Panc1 (cell line): ENCODE data around the gene MED8. TPM values are rescaled to one million over a fixed set of nuclear protein-coding genes. Genes with fewer than 3 reads are reported as not detected.

Experiments used
- ATAC-seq: fragments of 200-7000 bp; cut with Tn5 transposase; 2 replicates; pipeline ENCODE4 v1.9.1; 2020; ENCODE audit warnings: mild to moderate bottlenecking, moderate library complexity
- BruUV-seq: library from RNA; stranded (reverse); fragments of 400-500 nt; replicated peaks from 2 replicates; lab custom pipeline; 2021; lab: Mats Ljungman, UMichigan
- CTCF ChIA-PET: fragments of 300-600 bp; sonication (Branson Sonifier 250); formaldehyde crosslinking; loops from one replicate; lab custom pipeline; 2022; ENCODE audit warnings: antibody characterized with exemption; lab: Charles Lee
- POLR2A ChIA-PET: fragments of 300-600 bp; sonication (Branson Sonifier 250); formaldehyde crosslinking; loops from one replicate; lab custom pipeline; 2022; ENCODE audit warnings: antibody characterized with exemption; lab: Charles Lee
- DNase-seq: peaks from one replicate; pipeline ENCODE4 v3.0.0-alpha.2; 2010; ENCODE audit warnings: low read depth, low spot score
- H3K27ac ChIP-seq: 2 replicates; pipeline ENCODE4 v1.5.1; 2011; ENCODE audit warnings: mild to moderate bottlenecking, low read length, inconsistent platforms
- H3K27me3 ChIP-seq: fragments of 200-500 bp; sonication (Bioruptor generic); 2 replicates; pipeline ENCODE4 v1.6.0; 2014; ENCODE audit warnings: low read length, inconsistent platforms; ENCODE audit not compliant: control insufficient read depth, insufficient read depth
- H3K36me3 ChIP-seq: fragments of 200-500 bp; sonication (Bioruptor generic); 2 replicates; pipeline ENCODE4 v1.5.1; 2014; ENCODE audit warnings: inconsistent platforms, mild to moderate bottlenecking, low read length, moderate library complexity; ENCODE audit not compliant: control insufficient read depth, insufficient read depth
- H3K4me1 ChIP-seq: 2 replicates; pipeline ENCODE4 v1.5.1; 2011; ENCODE audit warnings: inconsistent platforms, mild to moderate bottlenecking, low read length, moderate library complexity; ENCODE audit not compliant: control insufficient read depth, insufficient read depth
- H3K4me3 ChIP-seq, 2 experiments: 2 replicates each; pipeline ENCODE4 v1.5.1; 2011 to 2012; ENCODE audit warnings: low read depth in 2 of 2, low read length in 2 of 2, mild to moderate bottlenecking in 2 of 2, inconsistent platforms in 1 of 2, moderate library complexity in 1 of 2
- H3K9me3 ChIP-seq: fragments of 200-500 bp; sonication (Bioruptor generic); 2 replicates; pipeline ENCODE4 v1.5.1; 2014; ENCODE audit warnings: low read depth, mild to moderate bottlenecking, inconsistent platforms, low read length, moderate library complexity; ENCODE audit not compliant: control insufficient read depth, insufficient read depth
- CTCF ChIP-seq: fragments of 450-650 bp; IDR thresholded peaks from 2 replicates; pipeline ENCODE4 v1.5.1; 2017; ENCODE audit warnings: mild to moderate bottlenecking
- POLR2AphosphoS5 ChIP-seq: IDR thresholded peaks from 2 replicates; pipeline ENCODE4 v1.6.1; 2012; ENCODE audit warnings: mild to moderate bottlenecking, low read depth, low read length, moderate library complexity
- REST ChIP-seq, 2 experiments: IDR thresholded peaks; 2 replicates each; pipeline ENCODE4 v1.6.1; 2011 to 2012; ENCODE audit warnings: low read depth in 2 of 2, control low read depth in 1 of 2, low read length in 1 of 2, mild to moderate bottlenecking in 1 of 2, moderate library complexity in 1 of 2; ENCODE audit not compliant: insufficient read depth in 1 of 2
- SIN3A ChIP-seq: IDR thresholded peaks from 2 replicates; pipeline ENCODE4 v1.6.1; 2012; ENCODE audit warnings: low read depth, mild to moderate bottlenecking, low read length, moderate library complexity, borderline replicate concordance; ENCODE audit not compliant: insufficient read depth
- TCF7L2 ChIP-seq: IDR thresholded peaks from 2 replicates; pipeline ENCODE4 v1.6.1; 2011; ENCODE audit warnings: mild to moderate bottlenecking, low read depth, low read length, inconsistent platforms
- in situ Hi-C: cut with HindIII; loops from 2 replicates; pipeline ENCODE4 v1.10.0; 2016; ENCODE audit warnings: low sequenced_read_pairs, low pct_unique_long_range_greater_than_20kb
- intact Hi-C: fragments of 100-400 bp; cut with micrococcal nuclease; formaldehyde crosslinking; loops from one replicate; pipeline ENCODE4 v1.10.0; 2022; ENCODE audit not compliant: unreplicated experiment
- total RNA-seq: library from RNA; stranded (reverse); gene quantifications from one replicate; pipeline ENCODE4 v1.2.1, GENCODE V29; 2021; ENCODE audit not compliant: unreplicated experiment

Gene MED8
- total RNA-seq, 1 experiment from 2014 or later: 50.8 TPM

GRCh38 chr1:43373066-43373940 is 16.3 kb downstream of the MED8 start:
- no peak overlapping the region for H3K4me3 ChIP-seq
- TF ChIP-seq TCF7L2 (peak; percentile 71), POLR2AphosphoS5 (no peak)
- ATAC-seq (peak; percentile 49; the same call in 1 of the 2 replicates), DNase-seq (peak; percentile 78)
- no TSS peak for BruUV-seq
- H3K36me3 ChIP-seq: no peaks in the 10 kb centered on the region; the same call in 1 of the 2 replicates
- peaks cover 10% of the 10 kb centered on the region for H3K4me1 ChIP-seq
- H3K27me3 ChIP-seq: no peaks in the 10 kb centered on the region
- CTCF ChIA-PET: no interaction called here
- POLR2A ChIA-PET: no interaction called here
- in situ Hi-C loops: no loop called here
- no peaks in the 10 kb centered on the region for H3K9me3 ChIP-seq
- no peak overlapping the region for H3K27ac ChIP-seq
- intact Hi-C loops: no loop called here

GRCh38 chr1:43372172-43372571 is 17.4 kb downstream of the MED8 start:
- ChIA-PET POLR2A (no interaction called here), CTCF (no interaction called here)
- intact Hi-C loops (no loop called here), in situ Hi-C loops (no loop called here)
- Histone ChIP-seq H3K27ac (no peak overlapping the region), H3K27me3 (no peaks in the 10 kb centered on the region), H3K36me3 (no peaks in the 10 kb centered on the region; the same call in 1 of the 2 replicates), H3K9me3 (no peaks in the 10 kb centered on the region), H3K4me3 (no peak overlapping the region), H3K4me1 (peaks cover 10% of the 10 kb centered on the region)
- DNase-seq: no peak
- no peak for ATAC-seq
- no peak for TF ChIP-seq SIN3A
- TF ChIP-seq POLR2AphosphoS5: no peak
- no peak for TF ChIP-seq CTCF
- TF ChIP-seq REST (IDR thresholded peaks at IDR 0.05; ENCODE audit: insufficient read depth in 1 of 2, low read depth in 2 of 2, low read length in 1 of 2): no peak
- TF ChIP-seq TCF7L2: no peak
- BruUV-seq: no TSS peak

GRCh38 chr1:43370564-43370963 is 19.0 kb downstream of the MED8 start:
- DNase-seq (no peak), ATAC-seq (no peak)
- intact Hi-C loops: no loop called here
- Histone ChIP-seq H3K27ac (no peak overlapping the region), H3K27me3 (no peaks in the 10 kb centered on the region), H3K4me1 (peaks cover 22% of the 10 kb centered on the region), H3K4me3 (no peak overlapping the region), H3K9me3 (no peaks in the 10 kb centered on the region), H3K36me3 (no peaks in the 10 kb centered on the region; the same call in 1 of the 2 replicates)
- no TSS peak for BruUV-seq
- ChIA-PET POLR2A (no interaction called here), CTCF (no interaction called here)
- TF ChIP-seq REST (IDR thresholded peaks at IDR 0.05; ENCODE audit: insufficient read depth in 1 of 2, low read depth in 2 of 2, low read length in 1 of 2) (no peak), CTCF (no peak), POLR2AphosphoS5 (no peak), TCF7L2 (no peak), SIN3A (no peak)
- in situ Hi-C loops: no loop called here
